ENCODE results near the gene HINT3. TPM values are rescaled to one million over a fixed set of nuclear protein-coding genes. Genes with fewer than 3 reads are reported as not detected.

The HINT3 gene
- total and polyA plus RNA-seq, 8 donors, result 2.6 to 15.7 (median 11.0) TPM

- FAIRE-seq (no peak), DNase-seq (no peak), ATAC-seq (no peak)
- Histone ChIP-seq H3K9me3 (no peaks in the 10 kb centered on the region), H3K4me1 (peaks cover 0 to 20% (median 6%) of the 10 kb centered on the region in 3 donors), H3K4me3 (no peak overlapping the region), H3K27ac (no peak overlapping the region), H3K36me3 (no peaks in the 10 kb centered on the region), H3K27me3 (no peaks in the 10 kb centered on the region)
- WGBS, 2 donors, result 76 to 83% methylated on average over 2 of the region's 2 CpGs
- TF ChIP-seq CTCF (IDR thresholded peaks at IDR 0.05), result no peak
- intact Hi-C loops (cut with DNase I), result no loop called here
These were observed 27.7 kb downstream of the HINT3 start for GRCh38 chr6:125984311-125984710.

- FAIRE-seq (no peak), ATAC-seq (peak in 3 of 4 donors; percentile 7 to 23 (median 7)), DNase-seq (no peak)
- Histone ChIP-seq H3K27ac (peak overlapping the region in 3 of 4 donors; percentile 85 to 88 (median 87)), H3K27me3 (no peaks in the 10 kb centered on the region), H3K9me3 (no peaks in the 10 kb centered on the region), H3K36me3 (no peaks in the 10 kb centered on the region), H3K4me3 (peak overlapping the region in 3 of 4 donors; percentile 62 to 79 (median 75)), H3K4me1 (peaks cover 0 to 29% (median 6%) of the 10 kb centered on the region in 3 donors)
- TF ChIP-seq CTCF (IDR thresholded peaks at IDR 0.05), result no peak
- WGBS, 2 donors, result 25 to 35% methylated on average over 4 of the region's 4 CpGs
- intact Hi-C loops (cut with DNase I), result no loop called here
These were observed 29.0 kb downstream of the HINT3 start for GRCh38 chr6:125985522-125985921.

GRCh38 chr6:125985979-125986300 is 29.4 kb downstream of the HINT3 start:
- intact Hi-C loops (cut with DNase I), result no loop called here
- H3K9me3 ChIP-seq, result no peaks in the 10 kb centered on the region
- no peaks in the 10 kb centered on the region for H3K36me3 ChIP-seq
- H3K27ac ChIP-seq, result peak overlapping the region; percentile 25 to 88 (median 86)
- WGBS, 2 donors, result 1 to 4% methylated on average over 3 of the region's 3 CpGs
- no peak for TF ChIP-seq CTCF (IDR thresholded peaks at IDR 0.05)
- FAIRE-seq, result no peak
- H3K4me1 ChIP-seq, result peaks cover 0 to 29% (median 6%) of the 10 kb centered on the region in 3 donors
- no peaks in the 10 kb centered on the region for H3K27me3 ChIP-seq
- ATAC-seq, result no peak
- peak overlapping the region; percentile 62 to 79 (median 76) for H3K4me3 ChIP-seq
- DNase-seq, result no peak

- no peak for TF ChIP-seq CTCF (IDR thresholded peaks at IDR 0.05)
- H3K27me3 ChIP-seq, result no peaks in the 10 kb centered on the region
- ATAC-seq, result peak; percentile 97 to 99 (median 98)
- no peaks in the 10 kb centered on the region for H3K36me3 ChIP-seq
- H3K27ac ChIP-seq, result peak within 1 kb of the TSS; percentile 25 to 88 (median 86)
- no peaks in the 10 kb centered on the region for H3K9me3 ChIP-seq
- DNase-seq, result peak; percentile 89 to 96 (median 90)
- peak within 1 kb of the TSS; percentile 62 to 79 (median 76) for H3K4me3 ChIP-seq
- no peak for FAIRE-seq
- WGBS, 2 donors, result 0 to 1% methylated on average over 52 of the region's 52 CpGs
- intact Hi-C loops (cut with DNase I), result no loop called here
- H3K4me1 ChIP-seq, result peaks cover 0 to 29% (median 6%) of the 10 kb centered on the region in 3 donors
These were observed 29.9 kb downstream of the HINT3 start, which contains the start of gene TRMT11 for GRCh38 chr6:125986301-125987025. TSS of gene TRMT11 (plus strand) at chr6:125986540. CDS start at chr6:125986551, 11 bp downstream.
